HEK293 (cell line): ENCODE data around the gene COL9A3.

Source experiments
- BCL11B ChIP-seq: fragments of 450-650 bp; formaldehyde crosslinking; IDR thresholded peaks from 2 replicates; pipeline ENCODE4 v1.5.1; 2016; ENCODE audit warnings: low read depth, missing biosample characterization, missing genetic modification characterization
- HOXC10 ChIP-seq: sonication (generic); formaldehyde crosslinking; IDR thresholded peaks from 2 replicates; pipeline ENCODE4 v1.8.1; 2023; ENCODE audit warnings: mild to moderate bottlenecking, missing genetic modification reagents
- HOXD13 ChIP-seq: sonication (generic); formaldehyde crosslinking; IDR thresholded peaks from 2 replicates; pipeline ENCODE4 v1.8.0; 2022; ENCODE audit warnings: missing genetic modification reagents, borderline replicate concordance
- KLF1 ChIP-seq: fragments of 450-650 bp; formaldehyde crosslinking; IDR thresholded peaks from 2 replicates; pipeline ENCODE4 v1.5.1; 2016; ENCODE audit warnings: missing biosample characterization, missing genetic modification characterization
- KLF10 ChIP-seq: fragments of 450-650 bp; IDR thresholded peaks from 2 replicates; pipeline ENCODE4 v1.5.1; 2018; ENCODE audit warnings: missing biosample characterization, mild to moderate bottlenecking, missing genetic modification characterization
- KLF8 ChIP-seq: fragments of 450-650 bp; formaldehyde crosslinking; IDR thresholded peaks from 2 replicates; pipeline ENCODE4 v1.5.1; 2016; ENCODE audit warnings: missing biosample characterization, missing genetic modification characterization
- MYNN ChIP-seq: fragments of 450-650 bp; formaldehyde crosslinking; IDR thresholded peaks from 2 replicates; pipeline ENCODE4 v1.5.1; 2016; ENCODE audit warnings: missing biosample characterization, missing genetic modification characterization, borderline replicate concordance
- PRDM1 ChIP-seq: fragments of 450-650 bp; formaldehyde crosslinking; IDR thresholded peaks from 2 replicates; pipeline ENCODE4; 2016; ENCODE audit warnings: missing biosample characterization, missing genetic modification characterization
- RBAK ChIP-seq: fragments of 450-650 bp; formaldehyde crosslinking; IDR thresholded peaks from 2 replicates; pipeline ENCODE4 v1.5.1; 2016; ENCODE audit warnings: missing biosample characterization, missing genetic modification characterization
- SP7 ChIP-seq: fragments of 450-650 bp; formaldehyde crosslinking; IDR thresholded peaks from 2 replicates; pipeline ENCODE4 v1.5.1; 2016; ENCODE audit warnings: missing biosample characterization, missing genetic modification characterization
- TRIM28 ChIP-seq: IDR thresholded peaks from 2 replicates; pipeline ENCODE4 v1.6.1; 2011; ENCODE audit warnings: low read length, control low read depth, borderline replicate concordance
- TSHZ1 ChIP-seq: fragments of 450-650 bp; formaldehyde crosslinking; IDR thresholded peaks from 2 replicates; pipeline ENCODE4 v1.5.1; 2016; ENCODE audit warnings: missing biosample characterization, missing genetic modification characterization, borderline replicate concordance
- ZBTB20 ChIP-seq: fragments of 450-650 bp; formaldehyde crosslinking; IDR thresholded peaks from 2 replicates; pipeline ENCODE4 v1.5.1; 2016; ENCODE audit warnings: missing biosample characterization, missing genetic modification characterization
- ZNF16 ChIP-seq: fragments of 450-650 bp; formaldehyde crosslinking; IDR thresholded peaks from 2 replicates; pipeline ENCODE4 v1.5.1; 2016; ENCODE audit warnings: low read depth, missing biosample characterization, missing genetic modification characterization
- ZNF174 ChIP-seq: fragments of 450-650 bp; formaldehyde crosslinking; IDR thresholded peaks from 2 replicates; pipeline ENCODE4 v1.5.0; 2017; ENCODE audit warnings: missing biosample characterization, mild to moderate bottlenecking, missing genetic modification characterization
- ZNF2 ChIP-seq: fragments of 450-650 bp; formaldehyde crosslinking; IDR thresholded peaks from 2 replicates; pipeline ENCODE4 v1.5.1; 2016; ENCODE audit warnings: missing biosample characterization, missing genetic modification characterization
- ZNF202 ChIP-seq: fragments of 450-650 bp; formaldehyde crosslinking; IDR thresholded peaks from 2 replicates; pipeline ENCODE4 v1.5.1; 2016; ENCODE audit warnings: missing biosample characterization, missing genetic modification characterization, borderline replicate concordance
- ZNF335 ChIP-seq: fragments of 450-650 bp; formaldehyde crosslinking; conservative IDR thresholded peaks from 2 replicates; pipeline ENCODE4 v1.5.1; 2016; ENCODE audit warnings: missing biosample characterization, missing genetic modification characterization
- ZNF362 ChIP-seq: fragments of 450-650 bp; formaldehyde crosslinking; IDR thresholded peaks from 2 replicates; pipeline ENCODE4 v1.5.1; 2016; ENCODE audit warnings: missing biosample characterization, missing genetic modification characterization
- ZNF488 ChIP-seq: fragments of 450-650 bp; formaldehyde crosslinking; IDR thresholded peaks from 2 replicates; pipeline ENCODE4 v1.5.1; 2016; ENCODE audit warnings: missing biosample characterization, missing genetic modification characterization
- ZNF501 ChIP-seq: fragments of 450-650 bp; formaldehyde crosslinking; IDR thresholded peaks from 2 replicates; pipeline ENCODE4 v1.5.1; 2016; ENCODE audit warnings: missing biosample characterization, missing genetic modification characterization
- ZNF571 ChIP-seq: fragments of 450-650 bp; formaldehyde crosslinking; IDR thresholded peaks from 2 replicates; pipeline ENCODE4 v1.5.0; 2017; ENCODE audit warnings: missing biosample characterization, missing genetic modification characterization
- ZSCAN30 ChIP-seq: fragments of 450-650 bp; IDR thresholded peaks from 2 replicates; pipeline ENCODE4 v1.5.1; 2018; ENCODE audit warnings: missing biosample characterization, mild to moderate bottlenecking, missing genetic modification characterization, moderate library complexity
- TF ChIP-seq, protein P1 (sequence below): fragments of 450-650 bp; formaldehyde crosslinking; IDR thresholded peaks from 2 replicates; pipeline ENCODE4 v1.5.1; 2016; ENCODE audit warnings: missing biosample characterization, missing genetic modification characterization
- TF ChIP-seq, protein P2 (sequence below): fragments of 450-650 bp; formaldehyde crosslinking; conservative IDR thresholded peaks from 2 replicates; pipeline ENCODE4 v1.5.1; 2016; ENCODE audit warnings: low read depth, missing biosample characterization, missing genetic modification characterization
- TF ChIP-seq, protein P3 (sequence below): fragments of 450-650 bp; formaldehyde crosslinking; IDR thresholded peaks from 2 replicates; pipeline ENCODE4 v1.5.1; 2016; ENCODE audit warnings: missing biosample characterization, missing genetic modification characterization

The COL9A3 gene

DNA sequence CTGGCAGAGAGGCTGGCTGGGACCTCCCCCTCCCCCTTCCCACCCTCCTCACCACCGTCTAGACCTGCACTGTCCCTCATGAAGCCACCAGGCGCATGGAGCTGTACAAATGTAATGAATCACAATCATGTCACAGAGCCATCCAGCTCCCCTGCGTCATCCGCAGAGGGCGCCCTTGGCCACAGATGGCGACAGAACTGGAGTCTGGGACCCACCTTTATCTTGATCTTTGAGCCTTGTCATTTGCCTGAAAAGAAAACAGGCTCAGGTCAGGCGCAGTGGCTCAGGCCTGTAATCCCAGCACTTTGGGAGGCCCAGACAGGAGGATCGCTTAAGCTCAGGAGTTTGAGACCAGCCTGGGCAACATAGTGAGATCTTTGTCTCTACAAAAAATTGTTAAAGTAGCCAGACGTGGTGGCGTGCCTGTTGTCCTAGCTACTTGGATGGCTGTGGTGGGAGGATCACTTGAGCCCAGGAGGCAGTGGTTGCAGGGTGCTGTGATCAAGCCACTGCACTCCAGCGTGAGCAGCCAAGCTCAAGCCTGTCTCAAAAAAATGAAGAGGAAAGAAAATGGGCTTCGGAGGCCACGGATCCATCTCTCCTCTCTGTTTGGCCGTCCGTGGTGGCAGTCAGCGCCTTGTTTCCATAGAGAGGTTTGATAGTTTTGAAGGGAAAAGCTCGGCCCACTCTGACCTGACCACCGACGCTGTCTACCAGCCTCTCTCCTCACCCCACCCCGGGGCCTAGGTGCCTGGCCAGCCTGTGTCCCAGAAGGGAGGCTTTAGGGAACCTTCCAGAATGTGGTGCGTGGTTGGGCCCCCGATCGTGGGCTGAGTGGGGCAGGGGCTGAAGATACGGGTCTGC lies 6.2 kb downstream of the COL9A3 start (continued):
- TF ChIP-seq HOXD13 (CRISPR knock-in tag), result no peak
- TF ChIP-seq HOXC10 (CRISPR knock-in tag), result no peak
- TF ChIP-seq, protein P1, sequence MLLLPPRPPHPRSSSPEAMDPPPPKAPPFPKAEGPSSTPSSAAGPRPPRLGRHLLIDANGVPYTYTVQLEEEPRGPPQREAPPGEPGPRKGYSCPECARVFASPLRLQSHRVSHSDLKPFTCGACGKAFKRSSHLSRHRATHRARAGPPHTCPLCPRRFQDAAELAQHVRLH (tag by site-specific recombination), result no peak
- TF ChIP-seq KLF8 (tag by site-specific recombination), result peak; percentile 91
- TF ChIP-seq ZNF335 (tag by site-specific recombination), result peak; percentile 98
- peak; percentile 82 for TF ChIP-seq SP7 (tag by site-specific recombination)
- TF ChIP-seq TRIM28, result no peak; the same call in 1 of the 2 replicates
- no peak for TF ChIP-seq ZNF362 (tag by site-specific recombination)
- TF ChIP-seq, protein P2, sequence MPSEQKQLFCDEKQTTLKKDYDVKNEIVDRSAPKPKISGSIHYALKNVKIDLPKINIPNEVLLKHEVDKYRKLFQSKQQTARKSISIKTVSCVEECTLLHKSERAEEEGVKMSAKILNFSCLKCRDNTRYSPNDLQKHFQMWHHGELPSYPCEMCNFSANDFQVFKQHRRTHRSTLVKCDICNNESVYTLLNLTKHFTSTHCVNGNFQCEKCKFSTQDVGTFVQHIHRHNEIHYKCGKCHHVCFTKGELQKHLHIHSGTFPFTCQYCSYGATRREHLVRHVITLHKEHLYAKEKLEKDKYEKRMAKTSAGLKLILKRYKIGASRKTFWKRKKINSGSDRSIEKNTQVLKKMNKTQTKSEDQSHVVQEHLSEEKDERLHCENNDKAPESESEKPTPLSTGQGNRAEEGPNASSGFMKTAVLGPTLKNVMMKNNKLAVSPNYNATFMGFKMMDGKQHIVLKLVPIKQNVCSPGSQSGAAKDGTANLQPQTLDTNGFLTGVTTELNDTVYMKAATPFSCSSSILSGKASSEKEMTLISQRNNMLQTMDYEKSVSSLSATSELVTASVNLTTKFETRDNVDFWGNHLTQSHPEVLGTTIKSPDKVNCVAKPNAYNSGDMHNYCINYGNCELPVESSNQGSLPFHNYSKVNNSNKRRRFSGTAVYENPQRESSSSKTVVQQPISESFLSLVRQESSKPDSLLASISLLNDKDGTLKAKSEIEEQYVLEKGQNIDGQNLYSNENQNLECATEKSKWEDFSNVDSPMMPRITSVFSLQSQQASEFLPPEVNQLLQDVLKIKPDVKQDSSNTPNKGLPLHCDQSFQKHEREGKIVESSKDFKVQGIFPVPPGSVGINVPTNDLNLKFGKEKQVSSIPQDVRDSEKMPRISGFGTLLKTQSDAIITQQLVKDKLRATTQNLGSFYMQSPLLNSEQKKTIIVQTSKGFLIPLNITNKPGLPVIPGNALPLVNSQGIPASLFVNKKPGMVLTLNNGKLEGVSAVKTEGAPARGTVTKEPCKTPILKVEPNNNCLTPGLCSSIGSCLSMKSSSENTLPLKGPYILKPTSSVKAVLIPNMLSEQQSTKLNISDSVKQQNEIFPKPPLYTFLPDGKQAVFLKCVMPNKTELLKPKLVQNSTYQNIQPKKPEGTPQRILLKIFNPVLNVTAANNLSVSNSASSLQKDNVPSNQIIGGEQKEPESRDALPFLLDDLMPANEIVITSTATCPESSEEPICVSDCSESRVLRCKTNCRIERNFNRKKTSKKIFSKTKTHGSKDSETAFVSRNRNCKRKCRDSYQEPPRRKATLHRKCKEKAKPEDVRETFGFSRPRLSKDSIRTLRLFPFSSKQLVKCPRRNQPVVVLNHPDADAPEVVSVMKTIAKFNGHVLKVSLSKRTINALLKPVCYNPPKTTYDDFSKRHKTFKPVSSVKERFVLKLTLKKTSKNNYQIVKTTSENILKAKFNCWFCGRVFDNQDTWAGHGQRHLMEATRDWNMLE, result no peak
- peak; percentile 68; the same call in 1 of the 2 replicates for TF ChIP-seq KLF1
- TF ChIP-seq ZNF571 (tag by site-specific recombination), result no peak
- no peak for TF ChIP-seq RBAK (tag by site-specific recombination)
- TF ChIP-seq ZBTB20, result no peak
- peak; percentile 70; the same call in 1 of the 2 replicates for TF ChIP-seq BCL11B
- no peak for TF ChIP-seq MYNN (tag by site-specific recombination)
- TF ChIP-seq ZNF2 (tag by site-specific recombination), result peak; percentile 72
- TF ChIP-seq, protein P3, sequence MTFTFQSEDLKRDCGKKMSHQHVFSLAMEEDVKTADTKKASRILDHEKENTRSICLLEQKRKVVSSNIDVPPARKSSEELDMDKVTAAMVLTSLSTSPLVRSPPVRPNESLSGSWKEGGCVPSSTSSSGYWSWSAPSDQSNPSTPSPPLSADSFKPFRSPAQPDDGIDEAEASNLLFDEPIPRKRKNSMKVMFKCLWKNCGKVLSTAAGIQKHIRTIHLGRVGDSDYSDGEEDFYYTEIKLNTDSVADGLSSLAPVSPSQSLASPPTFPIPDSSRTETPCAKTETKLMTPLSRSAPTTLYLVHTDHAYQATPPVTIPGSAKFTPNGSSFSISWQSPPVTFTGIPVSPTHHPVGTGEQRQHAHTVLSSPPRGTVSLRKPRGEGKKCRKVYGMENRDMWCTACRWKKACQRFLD (tag by site-specific recombination), result no peak
- TF ChIP-seq PRDM1 (tag by site-specific recombination), result no peak
- no peak for TF ChIP-seq ZNF501 (tag by site-specific recombination)
- peak; percentile 88 for TF ChIP-seq ZSCAN30 (tag by site-specific recombination)
- TF ChIP-seq ZNF174 (tag by site-specific recombination), result no peak
- peak; percentile 84 for TF ChIP-seq TSHZ1 (tag by site-specific recombination)
- TF ChIP-seq ZNF16 (tag by site-specific recombination), result no peak
- TF ChIP-seq KLF10 (tag by site-specific recombination), result peak; percentile 41; the same call in 1 of the 2 replicates
- TF ChIP-seq ZNF202 (tag by site-specific recombination), result no peak
- no peak for TF ChIP-seq ZNF488 (tag by site-specific recombination)
